ENCODE measurements around the gene TSEN15. TPM values are rescaled to one million over a fixed set of nuclear protein-coding genes. Genes with fewer than 3 reads are reported as not detected.

The TSEN15 gene
- total and polyA plus RNA-seq, 7 donors = 15.9 to 38.7 (median 22.3) TPM

DNA sequence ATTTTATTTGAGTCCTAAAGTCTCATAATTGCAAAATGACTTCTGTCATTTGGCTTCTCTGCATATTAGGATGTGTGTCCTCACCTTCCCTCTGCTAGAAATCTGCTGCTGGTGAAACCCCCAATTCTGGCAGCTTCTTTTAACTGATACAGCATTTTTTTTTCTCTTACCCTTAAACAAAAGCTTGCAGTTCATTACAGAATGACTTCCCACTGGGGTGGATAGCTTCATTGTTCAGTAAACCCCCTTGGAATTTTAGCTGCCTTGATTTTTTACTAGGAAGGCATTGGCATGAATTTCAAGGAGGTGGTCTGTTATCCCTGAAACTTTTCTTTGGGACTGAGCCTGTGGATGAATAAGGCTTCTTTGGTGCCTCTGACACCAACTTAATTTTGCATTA lies 16.8 kb downstream of the TSEN15 start:
- H3K27me3 ChIP-seq (ENCODE audit: insufficient read depth in 3 of 3, low read length in 2 of 3) = no peaks in the 10 kb centered on the region
- ATAC-seq (no peak), DNase-seq (no peak)
- H3K27ac ChIP-seq = no peak overlapping the region
- TF ChIP-seq, protein P1, sequence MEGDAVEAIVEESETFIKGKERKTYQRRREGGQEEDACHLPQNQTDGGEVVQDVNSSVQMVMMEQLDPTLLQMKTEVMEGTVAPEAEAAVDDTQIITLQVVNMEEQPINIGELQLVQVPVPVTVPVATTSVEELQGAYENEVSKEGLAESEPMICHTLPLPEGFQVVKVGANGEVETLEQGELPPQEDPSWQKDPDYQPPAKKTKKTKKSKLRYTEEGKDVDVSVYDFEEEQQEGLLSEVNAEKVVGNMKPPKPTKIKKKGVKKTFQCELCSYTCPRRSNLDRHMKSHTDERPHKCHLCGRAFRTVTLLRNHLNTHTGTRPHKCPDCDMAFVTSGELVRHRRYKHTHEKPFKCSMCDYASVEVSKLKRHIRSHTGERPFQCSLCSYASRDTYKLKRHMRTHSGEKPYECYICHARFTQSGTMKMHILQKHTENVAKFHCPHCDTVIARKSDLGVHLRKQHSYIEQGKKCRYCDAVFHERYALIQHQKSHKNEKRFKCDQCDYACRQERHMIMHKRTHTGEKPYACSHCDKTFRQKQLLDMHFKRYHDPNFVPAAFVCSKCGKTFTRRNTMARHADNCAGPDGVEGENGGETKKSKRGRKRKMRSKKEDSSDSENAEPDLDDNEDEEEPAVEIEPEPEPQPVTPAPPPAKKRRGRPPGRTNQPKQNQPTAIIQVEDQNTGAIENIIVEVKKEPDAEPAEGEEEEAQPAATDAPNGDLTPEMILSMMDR (IDR thresholded peaks at IDR 0.05) = no peak
- H3K4me3 ChIP-seq = no peak overlapping the region
- H3K36me3 ChIP-seq (ENCODE audit: insufficient read depth in 1 of 2, low read depth in 1 of 2) = peaks cover 0 to 31% of the 10 kb centered on the region in 2 donors
- no peaks in the 10 kb centered on the region for H3K9me3 ChIP-seq
- intact Hi-C loops (cut with DNase I) = no loop called here
- H3K4me1 ChIP-seq = no peaks in the 10 kb centered on the region

DNA sequence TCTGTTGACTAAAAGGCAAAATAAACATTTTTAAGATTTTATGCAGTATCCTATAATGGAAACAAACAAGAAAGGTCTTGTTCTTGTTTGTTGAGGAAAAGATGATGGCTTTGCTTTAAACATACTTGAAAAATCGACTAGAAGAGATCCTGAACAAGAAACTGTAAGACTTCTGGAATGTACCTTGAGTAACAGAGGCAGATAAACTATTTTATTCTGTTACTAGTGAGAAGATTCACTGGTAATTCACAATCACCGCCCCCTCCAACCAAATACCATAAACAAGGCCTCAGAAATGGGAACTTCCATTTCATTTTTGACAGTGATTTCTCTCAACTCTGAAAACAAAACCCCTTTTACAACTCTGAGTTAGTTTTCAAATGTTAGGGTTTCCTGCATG lies 18.1 kb downstream of the TSEN15 start:
- 81 to 91% (median 82%) methylated on average over 2 of the region's 2 CpGs for WGBS, 3 donors
- Histone ChIP-seq H3K36me3 (ENCODE audit: insufficient read depth in 1 of 2, low read depth in 1 of 2) (peaks cover 0 to 34% of the 10 kb centered on the region in 2 donors), H3K9me3 (no peaks in the 10 kb centered on the region), H3K27me3 (ENCODE audit: insufficient read depth in 3 of 3, low read length in 2 of 3) (no peaks in the 10 kb centered on the region), H3K27ac (no peak overlapping the region), H3K4me3 (no peak overlapping the region), H3K4me1 (no peaks in the 10 kb centered on the region)
- TF ChIP-seq, protein P1 (IDR thresholded peaks at IDR 0.05) = no peak
- intact Hi-C loops (cut with DNase I) = loop anchor here in 1 of 2 donors (10.0 kb wide), 2 partner anchors 305 to 595 kb away; no protein-coding TSS in a partner anchor
- DNase-seq (no peak), ATAC-seq (no peak)

DNA sequence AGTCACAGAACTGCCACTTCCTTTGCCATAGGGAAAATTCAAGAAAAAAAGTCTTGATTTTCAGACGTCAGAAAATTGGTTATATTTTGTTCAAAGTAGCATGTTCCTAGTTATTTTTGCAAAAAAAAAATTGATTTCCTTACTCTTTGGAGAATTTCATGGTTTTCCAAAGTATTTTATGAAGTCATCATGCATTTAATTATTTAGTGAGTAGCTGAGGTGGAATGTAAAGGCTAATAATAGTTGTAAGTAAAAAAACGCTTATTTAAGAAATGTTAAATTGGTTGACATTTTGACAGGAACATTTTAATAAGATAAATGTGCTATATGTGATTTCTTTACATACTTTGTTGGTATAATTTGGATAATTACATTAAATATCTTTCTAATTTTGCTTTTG lies 20.8 kb downstream of the TSEN15 start:
- peaks cover 7% of the 10 kb centered on the region for H3K4me1 ChIP-seq
- DNase-seq (no peak), ATAC-seq (no peak)
- H3K9me3 ChIP-seq = no peaks in the 10 kb centered on the region
- no peaks in the 10 kb centered on the region for H3K27me3 ChIP-seq (ENCODE audit: insufficient read depth in 3 of 3, low read length in 2 of 3)
- intact Hi-C loops (cut with DNase I) = loop anchor here in 1 of 2 donors (10.0 kb wide), 2 partner anchors 302 to 592 kb away; no protein-coding TSS in a partner anchor
- no peak overlapping the region for H3K27ac ChIP-seq
- TF ChIP-seq, protein P1 (IDR thresholded peaks at IDR 0.05) = no peak
- WGBS, 3 donors = 82 to 90% (median 87%) methylated on average over 2 of the region's 2 CpGs
- peaks cover 0 to 30% of the 10 kb centered on the region in 2 donors for H3K36me3 ChIP-seq (ENCODE audit: insufficient read depth in 1 of 2, low read depth in 1 of 2)
- no peak overlapping the region for H3K4me3 ChIP-seq

DNA sequence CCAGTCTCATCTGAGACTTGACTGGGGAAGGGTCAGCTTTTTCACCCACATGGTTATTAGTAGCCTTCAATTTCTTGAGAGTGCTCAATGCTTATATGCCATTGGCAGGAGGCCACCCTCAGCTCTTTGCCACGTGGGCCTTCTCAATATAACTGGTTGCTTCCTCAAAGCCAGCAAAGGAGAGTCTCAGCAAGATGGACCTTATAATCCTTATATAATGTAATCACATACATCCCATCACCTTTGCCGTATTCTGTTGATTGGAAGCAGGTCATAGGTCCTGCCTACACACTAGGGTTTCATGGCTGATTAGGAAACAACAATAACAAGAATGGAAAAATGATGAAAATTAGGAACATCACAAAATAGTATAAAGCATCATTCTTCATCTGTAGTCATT lies 22.9 kb downstream of the TSEN15 start:
- 69 to 88% (median 74%) methylated on average over 2 of the region's 2 CpGs for WGBS, 3 donors
- H3K9me3 ChIP-seq = no peaks in the 10 kb centered on the region
- H3K4me1 ChIP-seq = peaks cover 7% of the 10 kb centered on the region
- TF ChIP-seq, protein P1 (IDR thresholded peaks at IDR 0.05) = no peak
- intact Hi-C loops (cut with DNase I) = loop anchor here in 1 of 2 donors (2.0 to 10.0 kb wide), 3 partner anchors 300 to 618 kb away; no protein-coding TSS in a partner anchor
- DNase-seq (no peak), ATAC-seq (no peak)
- peaks cover 0 to 26% of the 10 kb centered on the region in 2 donors for H3K36me3 ChIP-seq (ENCODE audit: insufficient read depth in 1 of 2, low read depth in 1 of 2)
- no peaks in the 10 kb centered on the region for H3K27me3 ChIP-seq (ENCODE audit: insufficient read depth in 3 of 3, low read length in 2 of 3)
- no peak overlapping the region for H3K4me3 ChIP-seq
- H3K27ac ChIP-seq = no peak overlapping the region

All from psoas muscle (tissue), 8 donors.